ENCODE data around the gene MEA1. TPM values are rescaled to one million over a fixed set of nuclear protein-coding genes. Genes with fewer than 3 reads are reported as not detected.

The MEA1 gene
- total and polyA plus RNA-seq, 4 experiments from 2014 or later: 36.2 to 110 (median 60.5) TPM

- Mint-ChIP-seq H3K4me3 (peak within 1 kb of the TSS; percentile 94 to 100 (median 98)), H3K4me1 (peaks cover 14 to 58% (median 31%) of the 10 kb centered on the region in 4 donors), H3K9me3 (peaks cover 0 to 1% (median 0%) of the 10 kb centered on the region in 8 donors), H3K27me3 (no peaks in the 10 kb centered on the region), H3K36me3 (peaks cover 35 to 44% of the 10 kb centered on the region in 2 donors), H3K27ac (peak within 1 kb of the TSS; percentile 79 to 98 (median 95))
- intact Hi-C loops (cut with micrococcal nuclease): loop anchor here (1.0 kb wide), 2 partner anchors 8 to 38 kb away; partner anchors contain the start of genes KLC4, MEA1 and MRPL2
- Histone ChIP-seq H3K27me3 (ENCODE audit: insufficient read depth, low read length) (no peaks in the 10 kb centered on the region), H3K9me3 (ENCODE audit: control insufficient read depth in 1 of 2, low read length in 2 of 2) (no peaks in the 10 kb centered on the region), H3K4me3 (ENCODE audit: low read length in 2 of 2) (peak within 1 kb of the TSS; percentile 84), H3K36me3 (ENCODE audit: insufficient read depth, low read length) (peaks cover 34% of the 10 kb centered on the region), H3K4me1 (ENCODE audit: insufficient read depth, low read length) (peaks cover 41% of the 10 kb centered on the region), H3K27ac (ENCODE audit: low read depth, low read length) (peak within 1 kb of the TSS; percentile 68)
- POLR2A ChIA-PET (ENCODE audit: partially characterized antibody): interaction anchor here (0.7 to 4.6 kb wide), 13 partner anchors 8 to 142 kb away, joined by 3 to 40 read pairs (median 5); partner anchors contain the start of genes CNPY3, CUL7, KLC4 and KLHDC3
- CTCF ChIA-PET (ENCODE audit: partially characterized antibody): interaction anchor here (0.6 to 1.4 kb wide), 6 partner anchors 18 to 208 kb away, joined by 3 to 6 read pairs (median 3); partner anchors contain the start of gene CUL7
- DNase-seq: peak; percentile 47 to 72 (median 50)
Observed at GRCh38 chr6:43021270-43022047, 7.7 kb upstream of the MEA1 start, which contains the start of gene RRP36. TSS of gene RRP36 (plus strand) at chr6:43021623. CDS start at chr6:43021655, 32 bp downstream.

DNA sequence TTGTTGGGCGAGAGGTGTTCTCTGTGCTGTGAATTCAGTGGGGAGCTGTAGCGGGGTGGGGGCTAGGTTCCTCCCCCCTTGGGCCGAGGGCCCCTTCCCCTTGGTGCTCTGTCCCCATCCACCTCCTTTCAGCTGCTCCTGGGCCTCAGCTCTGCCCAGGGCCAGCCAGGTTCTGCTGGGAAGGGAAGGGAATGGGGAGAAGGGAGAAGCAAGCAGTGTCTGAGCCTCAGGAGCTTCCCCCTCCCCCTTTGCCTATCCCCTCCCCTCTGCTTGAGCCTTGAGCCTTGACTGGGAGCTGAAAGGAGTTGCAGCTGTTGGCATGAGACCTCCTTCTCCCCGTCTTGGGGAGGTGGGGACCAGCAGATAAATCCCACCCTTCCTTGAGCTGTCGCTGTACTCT, 7.1 kb upstream of the MEA1 start:
- intact Hi-C loops (cut with micrococcal nuclease): loop anchor here (1.0 kb wide), 2 partner anchors 8 to 38 kb away; partner anchors contain the start of genes KLC4, MEA1 and MRPL2
- Histone ChIP-seq H3K36me3 (ENCODE audit: insufficient read depth, low read length) (peaks cover 27% of the 10 kb centered on the region), H3K4me1 (ENCODE audit: insufficient read depth, low read length) (peaks cover 48% of the 10 kb centered on the region), H3K4me3 (ENCODE audit: low read length in 2 of 2) (peak overlapping the region in 1 of 2 donors; percentile 28), H3K27me3 (ENCODE audit: insufficient read depth, low read length) (no peaks in the 10 kb centered on the region), H3K9me3 (ENCODE audit: control insufficient read depth in 1 of 2, low read length in 2 of 2) (no peaks in the 10 kb centered on the region), H3K27ac (ENCODE audit: low read depth, low read length) (peak overlapping the region; percentile 68)
- ChIA-PET CTCF (ENCODE audit: partially characterized antibody) (interaction anchor here (0.6 to 1.4 kb wide), 4 partner anchors 17 to 123 kb away, joined by 3 to 6 read pairs (median 3); partner anchors contain the start of gene CUL7), POLR2A (ENCODE audit: partially characterized antibody) (interaction anchor here (0.7 to 4.6 kb wide), 11 partner anchors 9 to 142 kb away, joined by 3 to 40 read pairs (median 6); partner anchors contain the start of genes CNPY3, CUL7, KLC4 and MRPL2)
- no peak for DNase-seq
- Mint-ChIP-seq H3K4me3 (peak overlapping the region; percentile 88 to 98 (median 90)), H3K27ac (peak overlapping the region; percentile 29 to 88 (median 81)), H3K4me1 (peaks cover 17 to 65% (median 36%) of the 10 kb centered on the region in 4 donors), H3K9me3 (peaks cover 0 to 1% (median 0%) of the 10 kb centered on the region in 8 donors), H3K27me3 (no peaks in the 10 kb centered on the region), H3K36me3 (peaks cover 32 to 44% of the 10 kb centered on the region in 2 donors)

- H3K27ac ChIP-seq (ENCODE audit: low read depth, low read length): no peak overlapping the region
- H3K36me3 ChIP-seq (ENCODE audit: insufficient read depth, low read length): peaks cover 24% of the 10 kb centered on the region
- Mint-ChIP-seq H3K4me1 (peaks cover 17 to 66% (median 38%) of the 10 kb centered on the region in 4 donors), H3K27ac (peak overlapping the region; percentile 16 to 83 (median 55)), H3K36me3 (peaks cover 30 to 42% of the 10 kb centered on the region in 2 donors), H3K4me3 (peak overlapping the region; percentile 58 to 98 (median 76)), H3K27me3 (no peaks in the 10 kb centered on the region), H3K9me3 (peaks cover 0 to 1% (median 0%) of the 10 kb centered on the region in 8 donors)
- H3K27me3 ChIP-seq (ENCODE audit: insufficient read depth, low read length): no peaks in the 10 kb centered on the region
- no peak for DNase-seq
- H3K4me3 ChIP-seq (ENCODE audit: low read length in 2 of 2): no peak overlapping the region
- intact Hi-C loops (cut with micrococcal nuclease): no loop called here
- no peaks in the 10 kb centered on the region for H3K9me3 ChIP-seq (ENCODE audit: control insufficient read depth in 1 of 2, low read length in 2 of 2)
- POLR2A ChIA-PET (ENCODE audit: partially characterized antibody): interaction anchor here (0.8 to 4.6 kb wide), 6 partner anchors 23 to 41 kb away, joined by 3 to 40 read pairs (median 12); partner anchors contain the start of genes CUL7, KLC4, MRPL2 and PEX6
- CTCF ChIA-PET (ENCODE audit: partially characterized antibody): interaction anchor here (1.0 to 1.4 kb wide), 3 partner anchors 17 to 124 kb away, joined by 3 to 6 read pairs (median 3); partner anchors contain the start of gene CUL7
- H3K4me1 ChIP-seq (ENCODE audit: insufficient read depth, low read length): peaks cover 54% of the 10 kb centered on the region
Observed at GRCh38 chr6:43020052-43020705, 6.4 kb upstream of the MEA1 start.

- no peak overlapping the region for H3K27ac ChIP-seq (ENCODE audit: low read depth, low read length)
- H3K4me3 Mint-ChIP-seq: peak overlapping the region in 5 of 8 donors; percentile 20 to 78 (median 63)
- H3K4me1 Mint-ChIP-seq: peaks cover 20 to 67% (median 41%) of the 10 kb centered on the region in 4 donors
- H3K27me3 Mint-ChIP-seq: no peaks in the 10 kb centered on the region
- peak overlapping the region in 4 of 7 donors; percentile 13 to 89 (median 56) for H3K27ac Mint-ChIP-seq
- CTCF ChIA-PET (ENCODE audit: partially characterized antibody): no interaction called here
- peaks cover 0 to 4% (median 0%) of the 10 kb centered on the region in 8 donors for H3K9me3 Mint-ChIP-seq
- H3K36me3 Mint-ChIP-seq: peaks cover 21 to 32% of the 10 kb centered on the region in 2 donors
- H3K9me3 ChIP-seq (ENCODE audit: control insufficient read depth in 1 of 2, low read length in 2 of 2): no peaks in the 10 kb centered on the region
- intact Hi-C loops (cut with micrococcal nuclease): no loop called here
- H3K36me3 ChIP-seq (ENCODE audit: insufficient read depth, low read length): peaks cover 14% of the 10 kb centered on the region
- no peaks in the 10 kb centered on the region for H3K27me3 ChIP-seq (ENCODE audit: insufficient read depth, low read length)
- peaks cover 58% of the 10 kb centered on the region for H3K4me1 ChIP-seq (ENCODE audit: insufficient read depth, low read length)
- no peak overlapping the region for H3K4me3 ChIP-seq (ENCODE audit: low read length in 2 of 2)
- POLR2A ChIA-PET (ENCODE audit: partially characterized antibody): interaction anchor here (0.5 to 1.0 kb wide), 2 partner anchors 35 to 44 kb away, joined by 3 read pairs; partner anchors contain the start of gene CUL7
- DNase-seq: no peak
Observed at GRCh38 chr6:43019152-43019551, 5.4 kb upstream of the MEA1 start.

GRCh38 chr6:43016943-43017334, 3.2 kb upstream of the MEA1 start:
- no peak overlapping the region for H3K27ac Mint-ChIP-seq
- CTCF ChIA-PET (ENCODE audit: partially characterized antibody): interaction anchor here (1.1 kb wide), 1 partner anchor 37 kb away, joined by 3 read pairs; the partner anchor contains the start of gene CUL7
- peaks cover 0 to 4% (median 0%) of the 10 kb centered on the region in 8 donors for H3K9me3 Mint-ChIP-seq
- no peaks in the 10 kb centered on the region for H3K27me3 Mint-ChIP-seq
- no peak for DNase-seq
- POLR2A ChIA-PET (ENCODE audit: partially characterized antibody): interaction anchor here (0.8 to 5.5 kb wide), 5 partner anchors 33 to 87 kb away, joined by 3 to 73 read pairs (median 6); partner anchors contain the start of genes CNPY3, CUL7, KLC4 and MRPL2
- no peaks in the 10 kb centered on the region for H3K27me3 ChIP-seq (ENCODE audit: insufficient read depth, low read length)
- H3K4me1 ChIP-seq (ENCODE audit: insufficient read depth, low read length): peaks cover 57% of the 10 kb centered on the region
- no peak overlapping the region for H3K4me3 ChIP-seq (ENCODE audit: low read length in 2 of 2)
- peaks cover 13% of the 10 kb centered on the region for H3K36me3 ChIP-seq (ENCODE audit: insufficient read depth, low read length)
- H3K36me3 Mint-ChIP-seq: peaks cover 19 to 48% of the 10 kb centered on the region in 2 donors
- peaks cover 38 to 81% (median 55%) of the 10 kb centered on the region in 4 donors for H3K4me1 Mint-ChIP-seq
- H3K4me3 Mint-ChIP-seq: no peak overlapping the region
- H3K9me3 ChIP-seq (ENCODE audit: control insufficient read depth in 1 of 2, low read length in 2 of 2): no peaks in the 10 kb centered on the region
- intact Hi-C loops (cut with micrococcal nuclease): no loop called here
- peak overlapping the region; percentile 32 for H3K27ac ChIP-seq (ENCODE audit: low read depth, low read length)

GRCh38 chr6:43016176-43016942, 2.6 kb upstream of the MEA1 start:
- H3K9me3 Mint-ChIP-seq: peaks cover 0 to 4% (median 0%) of the 10 kb centered on the region in 8 donors
- H3K4me1 ChIP-seq (ENCODE audit: insufficient read depth, low read length): peaks cover 62% of the 10 kb centered on the region
- H3K4me3 Mint-ChIP-seq: peak overlapping the region in 6 of 8 donors; percentile 13 to 60 (median 52)
- H3K36me3 ChIP-seq (ENCODE audit: insufficient read depth, low read length): peaks cover 18% of the 10 kb centered on the region
- peak overlapping the region; percentile 32 for H3K27ac ChIP-seq (ENCODE audit: low read depth, low read length)
- no peaks in the 10 kb centered on the region for H3K27me3 ChIP-seq (ENCODE audit: insufficient read depth, low read length)
- peaks cover 19 to 50% of the 10 kb centered on the region in 2 donors for H3K36me3 Mint-ChIP-seq
- no peaks in the 10 kb centered on the region for H3K27me3 Mint-ChIP-seq
- no peak overlapping the region for H3K4me3 ChIP-seq (ENCODE audit: low read length in 2 of 2)
- H3K4me1 Mint-ChIP-seq: peaks cover 41 to 80% (median 57%) of the 10 kb centered on the region in 4 donors
- intact Hi-C loops (cut with micrococcal nuclease): no loop called here
- H3K27ac Mint-ChIP-seq: peak overlapping the region in 5 of 7 donors; percentile 30 to 92 (median 37)
- no peaks in the 10 kb centered on the region for H3K9me3 ChIP-seq (ENCODE audit: control insufficient read depth in 1 of 2, low read length in 2 of 2)
- ChIA-PET CTCF (ENCODE audit: partially characterized antibody) (interaction anchor here (1.1 kb wide), 1 partner anchor 38 kb away, joined by 3 read pairs; the partner anchor contains the start of gene CUL7), POLR2A (ENCODE audit: partially characterized antibody) (interaction anchor here (0.8 to 5.5 kb wide), 5 partner anchors 33 to 87 kb away, joined by 3 to 73 read pairs (median 6); partner anchors contain the start of genes CNPY3, CUL7, KLC4 and MRPL2)
- no peak for DNase-seq

Measured in CD4-positive, alpha-beta memory T cell (primary cell).